SH-SY5Y (cell line): ENCODE measurements around the gene DUSP14.

ENCODE experiments used
- GATA2 ChIP-seq: IDR thresholded peaks from 2 replicates; pipeline ENCODE4 v1.6.1; 2011; ENCODE audit warnings: mild to moderate bottlenecking, low read depth, low read length
- GATA3 ChIP-seq: IDR thresholded peaks from 2 replicates; pipeline ENCODE4 v1.6.1; 2011; ENCODE audit warnings: low read depth, mild to moderate bottlenecking, low read length, moderate library complexity

DNA sequence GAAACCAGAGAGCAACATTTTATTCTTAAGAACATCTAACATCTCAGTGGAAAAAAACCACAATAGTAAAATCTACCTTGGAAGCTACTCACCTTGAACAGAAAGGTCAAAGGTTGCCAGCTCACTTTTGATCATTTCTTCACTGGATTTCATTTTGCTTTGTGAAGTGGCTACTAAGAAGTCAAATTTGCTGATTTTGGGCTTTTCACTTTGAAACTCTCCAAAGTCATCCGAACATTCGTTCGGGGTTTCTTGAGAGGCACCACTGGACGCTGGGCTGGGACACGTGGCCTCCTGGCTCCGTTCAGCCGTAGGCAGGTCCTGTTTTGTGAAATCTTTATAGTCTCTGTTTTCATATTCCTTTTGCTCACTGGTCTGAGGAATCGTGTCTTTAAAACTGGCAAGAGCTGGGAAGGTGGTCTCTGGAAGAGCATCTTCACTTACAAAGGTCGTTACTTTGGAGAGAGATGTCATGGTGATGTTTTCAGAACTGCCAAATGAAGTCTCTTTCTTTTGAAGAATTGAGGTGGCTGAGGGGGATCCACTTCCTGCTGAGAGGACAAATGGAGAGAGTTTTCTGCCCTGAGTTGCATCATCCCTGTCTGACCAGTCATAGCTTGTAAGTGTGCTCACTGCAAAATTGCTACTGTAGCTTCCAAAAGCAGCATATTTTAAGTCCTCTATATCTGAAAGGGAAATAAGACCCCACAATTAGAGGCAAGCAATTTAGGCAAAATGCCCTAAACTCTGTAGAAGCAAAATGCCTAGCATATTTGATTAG lies 52.4 kb downstream of the DUSP14 start:
- TF ChIP-seq GATA2: no peak
- no peak for TF ChIP-seq GATA3
